Stimulated activated CD8-positive, alpha-beta memory T cell treated with anti-CD3 and anti-CD28 coated beads, Interleukin-4, amount 100 ng/mL, for 1 hour (primary cell): ENCODE data around the gene CCM2L.

ENCODE experiments used
- DNase-seq, 2 donors: peaks; one replicate each; pipeline ENCODE4 v3.0.0-alpha.2; 2020; ENCODE audit warnings: low read depth in 2 of 2, low spot score in 1 of 2

Gene CCM2L

DNA sequence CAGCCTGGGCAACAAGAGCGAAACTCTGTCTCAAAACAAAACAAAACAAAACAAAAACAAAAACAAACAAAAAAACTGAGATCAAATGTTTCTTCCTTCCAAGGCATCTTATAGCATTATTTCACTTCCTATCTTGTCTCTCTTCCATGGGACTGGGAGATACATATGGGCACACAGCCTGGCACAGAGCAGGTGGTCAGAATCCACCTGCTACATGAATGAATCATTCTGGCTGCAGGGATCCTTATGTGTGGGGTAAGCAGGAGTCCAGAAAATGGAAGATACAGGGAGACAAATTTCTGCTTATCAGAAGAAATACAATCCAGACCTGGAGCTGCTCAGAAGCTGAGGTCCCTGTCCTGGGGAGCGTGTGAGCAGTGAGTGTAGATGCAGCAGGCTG lies 18.2 kb upstream of the CCM2L start:
- no peak for DNase-seq

- no peak for DNase-seq
These were observed 13.2 kb upstream of the CCM2L start for GRCh38 chr20:31996996-31997395.

GRCh38 chr20:31998246-31998645 lies 12.0 kb upstream of the CCM2L start:
- no peak for DNase-seq

GRCh38 chr20:32003325-32003724 lies 6.9 kb upstream of the CCM2L start:
- no peak for DNase-seq

DNA sequence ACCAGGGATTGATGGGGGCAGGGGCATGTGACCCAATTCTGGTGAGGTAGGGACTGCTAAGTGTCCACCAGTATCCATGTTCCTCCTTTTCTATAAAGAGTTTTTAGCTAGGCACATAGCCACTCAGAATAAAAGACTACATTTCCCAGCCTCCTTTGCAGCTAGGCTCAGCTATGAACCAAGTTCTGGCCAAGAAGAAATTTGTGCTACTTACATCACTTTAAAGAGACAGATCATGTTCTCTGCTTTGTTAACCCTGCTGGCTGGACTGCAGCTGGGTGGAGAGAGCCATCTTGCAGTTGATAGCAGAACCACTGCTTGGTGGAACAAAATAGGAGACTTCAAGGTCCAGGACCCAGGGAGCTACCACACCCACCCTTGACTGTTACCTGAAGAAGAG lies 5.3 kb upstream of the CCM2L start:
- no peak for DNase-seq

GRCh38 chr20:32006053-32006452 lies 4.2 kb upstream of the CCM2L start:
- DNase-seq: no peak

GRCh38 chr20:32006841-32007786 lies 3.1 kb upstream of the CCM2L start:
- no peak for DNase-seq

- DNase-seq: no peak
These were observed 2.2 kb upstream of the CCM2L start for GRCh38 chr20:32007787-32008616.

- no peak for DNase-seq
These were observed 674 bp upstream of the CCM2L start for GRCh38 chr20:32009564-32009963.

DNA sequence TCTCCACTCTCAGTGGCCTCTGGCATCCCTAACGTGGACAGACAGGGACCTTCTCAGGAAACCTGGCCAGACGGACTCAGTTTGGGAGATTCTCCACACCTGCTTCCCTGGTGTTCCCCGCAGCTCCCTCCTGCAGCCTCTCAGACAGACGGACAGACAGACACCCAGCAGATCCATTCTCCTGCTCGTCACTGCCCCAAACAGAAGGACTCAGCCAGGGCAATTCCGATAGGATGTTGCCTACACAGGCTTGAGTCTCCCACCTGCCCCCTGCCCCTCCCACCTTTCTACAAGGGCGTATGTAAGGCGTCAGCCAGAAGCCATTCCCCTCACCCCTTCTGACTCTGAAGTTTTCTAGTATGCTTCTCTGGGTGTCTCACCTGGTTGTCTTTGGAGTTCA lies 428 bp downstream of the CCM2L start:
- DNase-seq: no peak

GRCh38 chr20:32012159-32012688 lies 2.0 kb downstream of the CCM2L start:
- no peak for DNase-seq

DNA sequence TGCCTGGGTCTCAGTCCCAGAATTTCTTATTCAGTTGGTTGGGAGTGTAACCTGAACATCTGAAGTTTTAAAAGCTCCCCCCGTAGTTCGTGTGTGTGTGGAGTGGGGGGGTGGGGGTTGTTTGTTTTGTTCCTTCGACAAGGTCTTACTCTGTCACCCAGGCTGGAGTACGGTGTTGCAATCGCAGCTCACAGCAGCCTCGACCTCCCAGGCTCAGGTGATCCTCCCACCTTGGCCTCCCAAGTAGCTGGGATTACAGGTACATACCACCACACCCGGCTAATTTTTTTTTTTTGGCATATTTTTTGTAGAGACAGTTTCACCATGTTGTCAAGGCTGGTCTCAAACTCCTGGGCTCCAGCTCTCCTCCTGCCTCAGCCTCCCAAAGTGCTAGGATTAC lies 3.1 kb downstream of the CCM2L start:
- no peak for DNase-seq

DNA sequence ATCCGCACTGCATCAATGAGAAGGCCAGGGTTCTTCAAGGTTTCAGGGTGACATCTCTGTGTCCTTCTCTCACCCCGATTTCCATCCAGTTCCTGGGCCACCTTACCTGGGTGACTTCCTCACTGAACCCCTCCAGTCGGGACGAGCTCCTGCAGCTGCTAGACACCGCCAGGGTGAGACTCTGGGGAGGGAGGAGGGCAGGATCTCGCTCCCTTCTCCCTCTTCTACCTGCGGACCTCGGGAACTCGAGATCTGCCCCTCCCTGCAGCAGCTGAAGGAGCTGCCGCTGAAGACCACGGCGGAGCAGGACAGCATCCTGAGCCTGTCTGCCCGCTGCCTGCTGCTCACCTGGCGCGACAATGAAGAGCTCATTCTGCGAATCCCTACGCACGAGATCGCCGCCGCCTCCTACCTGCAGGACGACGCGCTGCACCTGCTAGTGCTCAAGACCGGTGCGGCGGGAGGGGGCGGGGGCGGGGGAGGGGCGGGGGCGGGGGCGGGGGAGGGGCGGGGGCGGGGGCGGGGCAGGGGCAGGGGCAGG lies 7.5 kb downstream of the CCM2L start:
- DNase-seq: no peak

DNA sequence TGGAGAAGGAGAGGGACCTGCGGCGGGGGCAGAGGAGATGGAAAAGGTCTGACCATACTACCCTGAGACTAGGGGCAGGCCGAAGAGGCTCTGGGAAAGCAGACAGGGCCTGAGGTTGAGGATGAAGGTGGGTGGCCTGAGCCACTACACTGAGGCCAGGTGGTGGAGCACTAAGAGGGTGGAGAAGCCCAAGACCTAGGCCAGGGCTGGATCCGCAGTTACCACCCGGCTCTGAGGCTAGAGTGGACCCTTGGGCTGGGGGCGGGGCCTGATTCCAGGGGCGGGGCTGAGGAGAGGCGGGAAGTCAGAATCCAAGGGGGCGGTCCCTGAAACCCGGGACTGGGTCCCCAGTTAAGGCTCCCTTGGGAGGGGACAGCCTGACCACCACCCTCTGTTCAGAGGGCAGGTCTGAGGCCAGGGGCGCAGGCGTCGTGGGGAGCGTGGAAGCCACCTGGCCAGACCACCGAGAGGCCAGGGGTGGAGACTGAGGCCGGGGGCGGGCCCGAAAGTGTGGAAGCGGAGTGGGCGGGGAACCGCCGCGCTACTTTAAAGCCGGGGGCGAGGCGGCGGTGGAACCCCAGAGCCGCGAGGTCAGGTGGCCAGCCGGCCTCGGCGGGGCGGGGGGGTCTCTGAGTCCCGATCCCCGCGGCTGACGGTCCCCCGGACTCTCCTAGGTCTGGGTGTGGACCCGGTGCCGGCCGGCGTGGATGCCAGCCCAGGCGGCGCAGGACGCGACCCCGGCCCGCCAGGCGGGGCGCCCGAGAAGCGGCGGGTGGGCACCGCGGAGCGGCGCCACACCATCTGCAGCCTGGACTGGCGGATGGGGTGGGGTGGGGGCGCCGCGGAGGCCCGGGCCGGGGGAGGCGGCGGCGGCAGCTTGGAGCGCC lies 8.3 kb downstream of the CCM2L start:
- peak in 1 of 2 donors; percentile 13 for DNase-seq

DNA sequence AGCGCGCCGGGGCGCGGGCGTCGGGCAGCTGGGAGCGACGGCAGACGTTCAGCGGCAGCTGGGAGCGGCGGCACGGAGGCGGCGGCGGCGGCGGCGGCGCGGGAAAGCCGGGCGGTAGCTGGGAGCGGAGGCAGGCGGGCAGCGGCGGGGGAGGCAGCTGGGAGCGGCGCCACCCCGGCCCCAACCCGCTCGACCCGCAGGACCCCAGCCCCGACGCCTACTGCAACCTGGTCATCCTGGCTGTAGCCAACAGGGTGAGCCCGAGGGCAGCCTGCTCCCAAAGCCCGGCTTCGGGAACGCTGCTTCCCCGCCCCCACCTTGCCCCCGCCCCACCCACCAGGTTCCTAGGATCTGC lies 8.9 kb downstream of the CCM2L start:
- DNase-seq: no peak

DNA sequence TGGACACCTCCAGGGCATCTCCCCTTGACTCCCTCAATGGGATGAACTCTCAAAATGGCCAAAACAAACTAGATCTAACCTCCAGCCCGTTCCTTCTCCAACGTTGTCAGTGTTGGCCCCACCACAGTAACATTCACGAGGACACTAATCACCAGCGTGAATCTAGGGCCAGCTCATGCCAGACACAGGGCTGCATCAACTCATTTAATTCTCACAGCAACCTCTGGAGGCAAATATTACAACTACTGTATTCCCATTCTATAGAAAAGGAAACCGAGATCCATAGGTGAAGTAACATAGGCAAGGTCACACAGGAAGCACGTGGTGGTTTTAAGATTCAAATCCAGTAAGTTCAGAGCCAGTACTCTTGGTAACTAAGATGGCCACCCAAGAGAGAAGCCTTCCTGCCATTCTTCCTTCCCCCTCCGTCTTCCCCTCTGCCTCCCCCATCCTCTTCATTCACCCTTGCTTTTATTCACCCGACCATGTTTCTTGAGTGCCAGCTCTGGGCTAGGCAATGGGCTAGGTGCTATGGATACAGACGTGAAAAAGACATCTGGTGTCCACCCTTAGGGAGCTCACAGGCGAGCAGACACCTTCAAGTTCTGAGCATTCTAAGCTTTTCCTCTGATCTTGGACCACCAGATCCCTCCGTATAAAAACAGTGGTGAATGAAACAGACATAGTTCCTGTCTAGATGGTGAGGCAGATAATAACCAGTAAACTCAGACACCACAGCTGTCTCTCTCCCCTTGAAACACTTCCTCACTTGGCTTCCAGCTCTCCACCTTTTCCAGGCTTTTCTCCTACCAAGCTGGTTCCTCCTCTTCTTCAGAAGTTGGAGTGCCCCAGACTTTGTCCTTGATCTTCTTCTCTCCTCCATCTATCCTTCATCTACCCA lies 9.6 kb downstream of the CCM2L start:
- no peak for DNase-seq

DNA sequence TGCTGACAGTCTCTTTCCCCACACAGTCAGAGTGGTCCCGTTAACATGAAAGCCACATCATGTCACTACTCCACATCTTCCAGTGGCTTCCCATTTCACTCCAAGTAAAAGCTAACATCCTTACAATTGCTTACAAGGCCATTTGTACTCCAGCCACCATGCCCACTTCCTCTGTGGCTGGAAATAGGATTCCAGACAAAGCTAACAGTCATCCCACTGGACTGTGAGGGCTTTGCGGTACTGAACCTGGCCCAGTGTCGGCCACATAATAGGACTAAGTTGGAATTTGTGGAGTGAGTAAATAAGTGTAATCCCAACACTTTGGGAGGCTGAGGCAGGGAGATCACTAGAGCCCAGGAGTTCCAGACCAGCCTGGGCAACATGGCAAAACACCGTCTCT lies 10.9 kb downstream of the CCM2L start:
- no peak for DNase-seq

DNA sequence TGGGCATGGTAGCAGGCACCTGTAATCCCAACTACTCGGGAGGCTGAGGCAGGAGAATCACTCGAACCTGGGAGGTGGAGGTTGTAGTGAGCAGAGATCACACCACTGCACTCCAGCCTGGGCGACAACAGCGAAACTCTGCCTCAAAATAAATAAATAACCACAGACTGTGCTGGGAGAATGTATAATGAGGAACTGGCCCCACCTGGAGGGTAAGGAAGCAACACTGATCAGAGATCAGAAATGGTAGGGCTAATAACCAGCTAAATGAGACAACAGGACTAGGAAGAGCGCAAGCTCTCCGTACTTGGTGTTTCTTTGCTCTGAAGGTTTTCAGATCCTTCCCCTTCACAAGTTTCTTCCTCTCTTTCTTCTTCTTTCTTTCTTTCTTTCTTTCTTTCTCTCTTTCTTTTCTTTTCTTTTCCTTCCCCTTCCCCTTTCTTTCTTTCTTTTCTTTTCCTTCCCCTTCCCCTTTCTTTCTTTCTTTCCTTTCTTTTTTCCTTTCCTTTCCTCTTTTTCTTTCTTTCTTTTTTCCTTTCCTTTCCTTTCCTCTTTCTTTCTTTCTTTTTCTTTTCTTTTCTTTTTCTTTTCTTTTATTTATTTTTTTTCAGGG lies 14.6 kb downstream of the CCM2L start:
- DNase-seq: no peak

GRCh38 chr20:32027643-32028042 lies 17.4 kb downstream of the CCM2L start:
- no peak for DNase-seq
